Endothelial cell of umbilical vein (primary cell): Measurements from ENCODE around the gene ZNF407. TPM values are rescaled to one million over a fixed set of nuclear protein-coding genes. Genes with fewer than 3 reads are reported as not detected.

ENCODE experiments used
- BruUV-seq: library from RNA; stranded (reverse); fragments of 400-500 nt; replicated peaks from 2 replicates; lab custom pipeline; 2021; lab: Mats Ljungman, UMichigan
- CTCF ChIA-PET: fragments of 300-600, 350-600 bp; sonication (Branson Sonifier 250); formaldehyde crosslinking; loops from one replicate; lab custom pipeline; 2021; ENCODE audit warnings: antibody characterized with exemption, inconsistent platforms; lab: Charles Lee
- POLR2A ChIA-PET: fragments of 300-600, 350-600 bp; sonication (Branson Sonifier 250); formaldehyde crosslinking; loops from one replicate; lab custom pipeline; 2021; ENCODE audit warnings: antibody characterized with exemption, inconsistent platforms; lab: Charles Lee
- DNase-seq: peaks from one replicate; pipeline ENCODE4 v3.0.0-alpha.2; 2011; ENCODE audit warnings: low read depth, low spot score
- FAIRE-seq: peaks from 2 replicates; lab custom pipeline; 2011; peaks lifted over from hg19 to GRCh38; lab: Jason Lieb, UNC
- H2AFZ ChIP-seq: 2 replicates; pipeline ENCODE4 v1.6.0; 2012; ENCODE audit warnings: low read depth, low read length, control low read depth, inconsistent platforms
- H3K27ac ChIP-seq: 2 replicates; pipeline ENCODE4 v1.5.1; 2011; ENCODE audit warnings: low read depth, mild to moderate bottlenecking, control low read depth, low read length, moderate library complexity; ENCODE audit not compliant: insufficient read depth
- H3K27me3 ChIP-seq, 2 experiments: 2 replicates each; pipeline versions ENCODE4 v1.6.0 to v1.6.1; 2011; ENCODE audit warnings: low read length in 2 of 2, mixed read lengths in 1 of 2; ENCODE audit not compliant: control insufficient read depth in 2 of 2, insufficient read depth in 2 of 2
- H3K36me3 ChIP-seq, 2 experiments: 2 replicates in 1 of 2; 3 replicates in 1 of 2; pipeline ENCODE4 v1.5.1; 2011; ENCODE audit warnings: low read length in 2 of 2, mild to moderate bottlenecking in 1 of 2, moderate library complexity in 1 of 2; ENCODE audit not compliant: control insufficient read depth in 2 of 2, insufficient read depth in 2 of 2; ENCODE audit errors: extremely low read depth in 1 of 2
- H3K4me1 ChIP-seq: 3 replicates; pipeline ENCODE4 v1.5.1; 2011; ENCODE audit warnings: mild to moderate bottlenecking, low read length; ENCODE audit not compliant: control insufficient read depth, insufficient read depth; ENCODE audit errors: extremely low read depth
- H3K4me2 ChIP-seq: 2 replicates; pipeline ENCODE4 v1.6.1; 2011; ENCODE audit warnings: low read length, control low read depth, mixed read lengths; ENCODE audit not compliant: insufficient read depth
- H3K4me3 ChIP-seq, 3 experiments: fragments of 200-600 bp in 1 of 3; sonication (generic), shearing (Covaris generic) in 1 of 3; replicated peaks in 1 of 3; 2 replicates each; pipeline ENCODE4 v1.5.1; 2011 to 2016; ENCODE audit warnings: control low read depth in 3 of 3, low read length in 3 of 3, mild to moderate bottlenecking in 2 of 3, inconsistent platforms in 1 of 3, low read depth in 1 of 3, moderate library complexity in 1 of 3; ENCODE audit not compliant: insufficient read depth in 1 of 3
- H3K79me2 ChIP-seq: 2 replicates; pipeline ENCODE4 v1.6.0; 2012; ENCODE audit warnings: low read length, inconsistent platforms; ENCODE audit not compliant: control insufficient read depth, insufficient read depth
- H3K9ac ChIP-seq: replicated peaks from 2 replicates; pipeline ENCODE3; 2011; ENCODE audit warnings: low read length, control low read depth; ENCODE audit not compliant: insufficient read depth; ENCODE audit errors: extremely low read depth
- H3K9me1 ChIP-seq: replicated peaks from 3 replicates; pipeline ENCODE4 v1.6.0; 2011; ENCODE audit warnings: mild to moderate bottlenecking, low read length; ENCODE audit not compliant: control insufficient read depth, insufficient read depth; ENCODE audit errors: extremely low read depth
- H3K9me3 ChIP-seq: replicated peaks from 2 replicates; pipeline ENCODE4 v1.5.1; 2012; ENCODE audit warnings: low read length, inconsistent platforms; ENCODE audit not compliant: control insufficient read depth, insufficient read depth
- H4K20me1 ChIP-seq: replicated peaks from 2 replicates; pipeline ENCODE3; 2011; ENCODE audit warnings: mild to moderate bottlenecking, low read length; ENCODE audit not compliant: control insufficient read depth, insufficient read depth; ENCODE audit errors: extremely low read depth
- EZH2 ChIP-seq: IDR thresholded peaks from 2 replicates; pipeline ENCODE4 v1.6.1; 2012; ENCODE audit warnings: borderline replicate concordance, low read depth, mild to moderate bottlenecking, moderate library complexity, low read length, inconsistent platforms; ENCODE audit not compliant: severe bottlenecking
- GATA2 ChIP-seq: IDR thresholded peaks from 2 replicates; pipeline ENCODE4 v1.7.0; 2011; ENCODE audit warnings: low read depth, mild to moderate bottlenecking, moderate library complexity, mixed read lengths, low read length; ENCODE audit not compliant: insufficient read length, insufficient read depth
- JUN ChIP-seq: IDR thresholded peaks from 2 replicates; pipeline ENCODE4 v1.6.1; 2011; ENCODE audit warnings: borderline replicate concordance, low read depth; ENCODE audit not compliant: insufficient read length, insufficient read depth
- POLR2A ChIP-seq: IDR thresholded peaks from 2 replicates; pipeline ENCODE4 v1.6.1; 2012; ENCODE audit warnings: low read depth, mild to moderate bottlenecking, control low read depth, low read length
- dilution Hi-C: fragments of 300-500 bp; cut with MboI; formaldehyde crosslinking; loops from one replicate; pipeline ENCODE4 v1.15.0; 2019; ENCODE audit warnings: low sequenced_read_pairs; ENCODE audit not compliant: extremely low pct_ligation_motif_present
- intact Hi-C: fragments of 100-400 bp; cut with micrococcal nuclease; formaldehyde crosslinking; loops from one replicate; pipeline ENCODE4 v1.10.0; 2022
- polyA plus RNA-seq, 4 experiments: library from polyadenylated mRNA; depleted of rRNA in 3 of 4; stranded (reverse) in 3 of 4; unstranded in 1 of 4; fragments of >200 nt; gene quantifications; 2 replicates each; pipeline versions ENCODE4 v1.2.1 to v1.2.3, GENCODE V29; 2011 to 2012; ENCODE audit warnings: missing spikeins in 1 of 4
- total RNA-seq: library from RNA; stranded (reverse); gene quantifications from 2 replicates; pipeline ENCODE4 v1.2.3, GENCODE V29; 2021
- TF ChIP-seq, protein P1 (sequence below), 2 donors: IDR thresholded peaks; 1 replicate in 1 of 2; 2 replicates in 1 of 2; pipeline ENCODE4 v1.5.1; 2011; ENCODE audit warnings: low read length in 2 of 2, mild to moderate bottlenecking in 2 of 2, moderate library complexity in 2 of 2, control low read depth in 1 of 2, inconsistent platforms in 1 of 2, low read depth in 1 of 2; ENCODE audit not compliant: insufficient read depth in 1 of 2; ENCODE audit errors: extremely low read depth in 1 of 2

ZNF407 gene
- total and polyA plus RNA-seq, 2 donors (not counting 3 experiments of a cell fraction or from before 2014, with no cell fraction given) = 3.8 to 20.1 TPM

DNA sequence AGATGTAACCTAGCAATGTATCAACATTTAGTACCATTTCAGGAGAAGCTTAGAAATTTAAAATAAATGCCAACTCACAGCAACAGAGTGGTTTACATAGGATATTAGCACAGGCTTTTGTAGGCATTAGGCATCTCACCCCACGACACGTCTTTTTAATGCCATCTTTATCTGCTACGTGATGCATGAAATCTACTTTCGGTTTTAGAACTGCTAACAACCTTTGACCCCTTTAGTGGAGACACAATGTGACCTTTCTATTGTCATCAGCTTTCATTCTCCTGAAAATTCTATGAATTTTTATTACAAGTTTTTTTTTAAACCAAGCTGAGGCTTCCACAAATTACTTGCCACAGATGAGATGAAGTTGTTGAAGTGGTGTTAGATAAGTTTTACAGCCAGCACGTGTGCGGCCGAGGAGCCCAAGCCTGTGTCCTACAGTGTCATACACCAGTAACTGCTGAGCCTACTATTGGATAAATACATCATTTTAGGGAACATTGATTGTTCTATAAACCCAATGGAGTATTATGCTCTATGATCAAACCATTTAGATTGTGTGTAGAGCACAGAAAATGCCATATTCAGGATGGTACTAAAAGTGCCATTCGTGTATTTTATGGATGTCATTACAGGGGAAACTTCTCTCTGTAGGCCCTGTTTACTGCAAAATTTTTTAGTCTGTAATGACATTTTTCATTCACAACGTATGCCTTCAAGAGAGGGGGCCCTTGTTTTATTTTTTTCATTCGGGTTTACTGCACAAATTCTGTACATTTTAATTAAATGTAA is 459.7 kb downstream of the ZNF407 start:
- no peaks in the 10 kb centered on the region for H4K20me1 ChIP-seq
- no peaks in the 10 kb centered on the region for H3K9me1 ChIP-seq
- H3K9ac ChIP-seq = no peak overlapping the region
- no peaks in the 10 kb centered on the region for H3K27me3 ChIP-seq
- POLR2A ChIA-PET = no interaction called here
- dilution Hi-C loops = no loop called here
- DNase-seq (no peak), FAIRE-seq (no peak)
- H2AFZ ChIP-seq = no peak overlapping the region
- no peaks in the 10 kb centered on the region for H3K4me1 ChIP-seq
- intact Hi-C loops = no loop called here
- H3K4me3 ChIP-seq = no peak overlapping the region
- no peaks in the 10 kb centered on the region for H3K9me3 ChIP-seq
- no peaks in the 10 kb centered on the region for H3K79me2 ChIP-seq
- CTCF ChIA-PET = interaction anchor here (0.8 to 2.8 kb wide), 3 partner anchors 11 to 52 kb away, joined by 3 to 15 read pairs (median 4); no protein-coding TSS in a partner anchor
- H3K36me3 ChIP-seq = no peaks in the 10 kb centered on the region
- H3K27ac ChIP-seq = no peak overlapping the region
- no peak overlapping the region for H3K4me2 ChIP-seq
- no peak for TF ChIP-seq POLR2A
- TF ChIP-seq, protein P1, sequence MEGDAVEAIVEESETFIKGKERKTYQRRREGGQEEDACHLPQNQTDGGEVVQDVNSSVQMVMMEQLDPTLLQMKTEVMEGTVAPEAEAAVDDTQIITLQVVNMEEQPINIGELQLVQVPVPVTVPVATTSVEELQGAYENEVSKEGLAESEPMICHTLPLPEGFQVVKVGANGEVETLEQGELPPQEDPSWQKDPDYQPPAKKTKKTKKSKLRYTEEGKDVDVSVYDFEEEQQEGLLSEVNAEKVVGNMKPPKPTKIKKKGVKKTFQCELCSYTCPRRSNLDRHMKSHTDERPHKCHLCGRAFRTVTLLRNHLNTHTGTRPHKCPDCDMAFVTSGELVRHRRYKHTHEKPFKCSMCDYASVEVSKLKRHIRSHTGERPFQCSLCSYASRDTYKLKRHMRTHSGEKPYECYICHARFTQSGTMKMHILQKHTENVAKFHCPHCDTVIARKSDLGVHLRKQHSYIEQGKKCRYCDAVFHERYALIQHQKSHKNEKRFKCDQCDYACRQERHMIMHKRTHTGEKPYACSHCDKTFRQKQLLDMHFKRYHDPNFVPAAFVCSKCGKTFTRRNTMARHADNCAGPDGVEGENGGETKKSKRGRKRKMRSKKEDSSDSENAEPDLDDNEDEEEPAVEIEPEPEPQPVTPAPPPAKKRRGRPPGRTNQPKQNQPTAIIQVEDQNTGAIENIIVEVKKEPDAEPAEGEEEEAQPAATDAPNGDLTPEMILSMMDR (IDR thresholded peaks at IDR 0.05; ENCODE audit: extremely low read depth in 1 of 2, insufficient read depth in 1 of 2, low read depth in 1 of 2, low read length in 2 of 2) = no peak
- no peak for TF ChIP-seq GATA2
- TF ChIP-seq JUN = no peak
- no peak for TF ChIP-seq EZH2
- BruUV-seq = no TSS peak
